ENCODE measurements around the gene XDH.

The XDH gene

GRCh38 chr2:31442376-31442775 is 27.8 kb upstream of the XDH start:
- Histone ChIP-seq H4K20me1 (ENCODE audit: low read depth, low read length) (no peaks in the 10 kb centered on the region), H3K79me2 (ENCODE audit: insufficient read depth, low read length) (no peaks in the 10 kb centered on the region), H3K9me3 (ENCODE audit: insufficient read depth, low read length) (no peaks in the 10 kb centered on the region), H3K27ac (ENCODE audit: low read depth, low read length) (no peak overlapping the region), H3K4me2 (ENCODE audit: low read depth, low read length, poor library complexity, severe bottlenecking) (no peak overlapping the region), H3K36me3 (ENCODE audit: low read length) (no peaks in the 10 kb centered on the region), H3K9me2 (replicated peaks; ENCODE audit: insufficient read depth, low read length) (0 out of 2 replicates have a peak, but pooled peaks cover 3% of the 10 kb centered on the region), H3F3A (ENCODE audit: insufficient read depth) (no peaks in the 10 kb centered on the region), H2AFZ (ENCODE audit: low read depth, low read length, severe bottlenecking) (no peak overlapping the region), H3K27me3 (ENCODE audit: low read length) (no peaks in the 10 kb centered on the region), H3K4me3 (ENCODE audit: insufficient read depth, low read length, poor library complexity, severe bottlenecking) (no peak overlapping the region), H3K9ac (ENCODE audit: low read length) (no peak overlapping the region)
- TF ChIP-seq EZH2phosphoT487 (conservative IDR thresholded peaks at IDR 0.05; ENCODE audit: low read length): no peak
- no peak for TF ChIP-seq CTCF (IDR thresholded peaks at IDR 0.05; ENCODE audit: insufficient read depth, low read length, poor library complexity, severe bottlenecking)

- no peaks in the 10 kb centered on the region for H3K36me3 ChIP-seq (ENCODE audit: low read length)
- H3F3A ChIP-seq (ENCODE audit: insufficient read depth): no peaks in the 10 kb centered on the region
- no peak overlapping the region for H2AFZ ChIP-seq (ENCODE audit: low read depth, low read length, severe bottlenecking)
- H3K27me3 ChIP-seq (ENCODE audit: low read length): no peaks in the 10 kb centered on the region
- no peaks in the 10 kb centered on the region for H3K79me2 ChIP-seq (ENCODE audit: insufficient read depth, low read length)
- H3K4me2 ChIP-seq (ENCODE audit: low read depth, low read length, poor library complexity, severe bottlenecking): no peak overlapping the region
- H3K9me3 ChIP-seq (ENCODE audit: insufficient read depth, low read length): no peaks in the 10 kb centered on the region
- H4K20me1 ChIP-seq (ENCODE audit: low read depth, low read length): no peaks in the 10 kb centered on the region
- TF ChIP-seq EZH2phosphoT487 (conservative IDR thresholded peaks at IDR 0.05; ENCODE audit: low read length): no peak
- no peak for TF ChIP-seq CTCF (IDR thresholded peaks at IDR 0.05; ENCODE audit: insufficient read depth, low read length, poor library complexity, severe bottlenecking)
- 0 out of 2 replicates have a peak, but pooled peaks cover 3% of the 10 kb centered on the region for H3K9me2 ChIP-seq (replicated peaks; ENCODE audit: insufficient read depth, low read length)
- no peak overlapping the region for H3K4me3 ChIP-seq (ENCODE audit: insufficient read depth, low read length, poor library complexity, severe bottlenecking)
- H3K9ac ChIP-seq (ENCODE audit: low read length): no peak overlapping the region
- H3K27ac ChIP-seq (ENCODE audit: low read depth, low read length): no peak overlapping the region
These were observed 26.2 kb upstream of the XDH start for GRCh38 chr2:31440764-31441163.

GRCh38 chr2:31434911-31435310 is 20.4 kb upstream of the XDH start:
- Histone ChIP-seq H3K79me2 (ENCODE audit: insufficient read depth, low read length) (no peaks in the 10 kb centered on the region), H4K20me1 (ENCODE audit: low read depth, low read length) (no peaks in the 10 kb centered on the region), H3K9ac (ENCODE audit: low read length) (no peak overlapping the region), H3K27me3 (ENCODE audit: low read length) (no peaks in the 10 kb centered on the region), H2AFZ (ENCODE audit: low read depth, low read length, severe bottlenecking) (no peak overlapping the region), H3K4me3 (ENCODE audit: insufficient read depth, low read length, poor library complexity, severe bottlenecking) (no peak overlapping the region), H3K36me3 (ENCODE audit: low read length) (no peaks in the 10 kb centered on the region), H3K9me3 (ENCODE audit: insufficient read depth, low read length) (no peaks in the 10 kb centered on the region), H3F3A (ENCODE audit: insufficient read depth) (no peaks in the 10 kb centered on the region), H3K4me2 (ENCODE audit: low read depth, low read length, poor library complexity, severe bottlenecking) (no peak overlapping the region), H3K27ac (ENCODE audit: low read depth, low read length) (no peak overlapping the region), H3K9me2 (replicated peaks; ENCODE audit: insufficient read depth, low read length) (no peaks in the 10 kb centered on the region)
- TF ChIP-seq EZH2phosphoT487 (conservative IDR thresholded peaks at IDR 0.05; ENCODE audit: low read length): no peak
- TF ChIP-seq CTCF (IDR thresholded peaks at IDR 0.05; ENCODE audit: insufficient read depth, low read length, poor library complexity, severe bottlenecking): no peak
